Measurements from ENCODE around the gene BCAS1.
A peak's percentile ranks its signal among the peaks of the same experiment; 100 is the strongest.

Gene BCAS1

DNA sequence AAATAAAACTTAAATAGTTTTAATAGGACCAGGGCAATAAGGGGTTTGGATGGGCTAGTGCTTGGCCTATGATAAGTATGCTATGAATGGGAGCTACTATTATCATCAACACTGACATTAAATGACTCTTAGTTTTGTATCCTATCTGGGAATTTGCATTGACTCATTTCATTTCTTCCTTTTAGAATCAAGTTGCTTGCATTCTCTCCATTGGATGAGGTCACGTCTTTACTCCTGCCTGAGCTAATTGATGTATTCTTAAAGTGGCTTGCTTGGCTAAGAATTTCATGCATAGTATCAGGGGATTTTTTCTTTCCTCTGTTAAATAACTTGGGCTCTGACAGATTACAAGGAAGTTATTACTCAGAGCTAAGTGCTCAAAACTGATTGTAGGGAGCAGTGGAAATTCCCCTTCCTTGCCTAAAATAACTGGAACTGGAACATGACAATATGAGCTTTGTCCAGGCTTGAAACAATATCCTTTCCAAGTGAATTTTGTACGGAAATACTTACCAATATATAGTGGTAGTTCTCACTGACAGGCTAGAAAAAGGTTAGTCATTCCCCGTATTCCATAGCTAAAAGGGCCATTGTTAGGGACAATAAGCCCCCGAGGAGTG is 169.9 kb downstream of the BCAS1 start:
- no peak for DNase-seq

DNA sequence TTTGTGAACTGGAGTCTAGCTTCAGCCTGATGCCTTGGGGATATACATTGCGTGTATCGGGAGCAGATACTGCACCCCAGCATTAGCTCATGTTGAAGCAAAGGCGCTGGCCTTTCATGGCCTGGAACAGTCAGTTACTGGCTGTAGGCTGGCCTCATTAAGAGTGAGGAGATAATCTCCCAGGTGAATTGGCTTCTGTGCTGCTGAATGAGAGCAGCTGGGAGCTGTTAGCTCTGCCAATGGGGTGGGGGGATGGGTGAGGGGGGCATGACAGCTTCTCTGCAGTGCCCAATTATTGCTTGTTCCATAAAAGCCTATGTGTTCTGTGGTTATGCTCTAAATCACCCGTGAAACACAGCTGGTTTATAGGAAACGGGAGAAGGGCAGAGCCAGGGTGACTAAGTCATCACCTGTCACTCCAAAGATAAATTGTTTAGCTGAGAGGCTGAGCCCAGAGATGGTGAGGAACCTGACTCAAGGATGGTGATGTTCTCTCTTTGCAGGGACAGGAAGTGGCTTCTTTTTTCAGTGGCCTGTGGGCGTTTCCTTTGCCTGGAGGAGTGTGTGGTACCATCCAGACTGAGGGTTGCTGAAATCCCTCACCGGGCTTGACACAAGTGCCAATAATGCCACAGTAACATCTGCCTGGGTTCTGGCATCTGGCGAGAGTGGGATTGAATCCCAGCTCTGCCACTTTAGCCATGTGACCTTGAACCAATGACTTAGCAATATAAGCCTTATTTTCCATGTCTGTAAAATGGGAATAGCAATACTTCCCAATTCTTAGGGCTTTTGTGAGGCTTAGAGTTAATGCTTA is 170.8 kb downstream of the BCAS1 start:
- peak; percentile 82 for DNase-seq

DNA sequence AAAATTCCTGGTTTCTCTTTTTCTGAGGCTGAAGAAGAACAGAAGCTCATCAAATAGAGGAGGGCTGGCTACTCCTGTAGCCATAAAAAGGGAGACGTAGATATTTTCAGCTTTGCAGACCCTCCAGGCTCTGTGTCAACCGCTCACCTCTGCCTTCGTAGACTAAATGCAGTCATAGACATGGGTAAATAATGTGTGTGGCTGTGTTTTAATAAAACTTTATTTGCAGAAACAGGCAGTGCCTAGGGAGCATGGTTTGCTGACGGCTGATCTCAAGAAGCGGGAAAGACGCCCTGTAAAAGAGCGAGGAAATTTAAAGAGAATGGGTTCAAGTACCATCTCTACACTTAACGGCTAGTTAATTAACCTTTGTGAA is 171.8 kb downstream of the BCAS1 start:
- DNase-seq, result no peak

DNA sequence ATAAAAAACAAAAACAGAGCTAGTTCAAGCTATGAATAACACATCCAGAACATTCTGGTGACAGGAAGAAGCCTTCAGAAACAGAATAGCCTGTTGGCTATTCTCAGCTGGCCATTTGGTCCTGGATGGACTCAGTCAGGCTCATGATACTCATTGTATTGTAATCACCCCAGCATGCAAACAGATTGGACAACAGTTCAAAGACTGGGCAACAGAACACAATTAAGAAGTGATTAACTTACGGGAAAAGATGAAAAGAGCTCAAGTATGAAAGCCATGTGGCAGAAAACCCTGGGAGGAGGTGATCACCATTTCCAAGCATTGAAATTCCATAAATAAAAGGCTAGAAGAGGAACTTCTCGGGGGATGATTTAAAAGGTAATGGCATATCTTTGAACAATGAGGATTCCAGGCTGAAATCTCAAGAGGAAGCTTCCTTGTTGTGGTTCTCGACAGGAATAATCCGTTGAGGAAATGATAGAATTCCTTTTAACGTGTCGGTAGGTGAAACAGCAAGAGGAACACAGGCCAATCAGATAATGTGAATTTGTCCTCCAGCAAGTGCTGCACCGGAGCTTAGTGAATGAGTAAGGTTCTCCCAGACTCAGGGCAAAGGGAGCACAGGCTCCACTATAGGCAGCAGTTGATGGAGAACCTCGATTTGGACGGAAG is 172.4 kb downstream of the BCAS1 start:
- DNase-seq, result no peak

DNA sequence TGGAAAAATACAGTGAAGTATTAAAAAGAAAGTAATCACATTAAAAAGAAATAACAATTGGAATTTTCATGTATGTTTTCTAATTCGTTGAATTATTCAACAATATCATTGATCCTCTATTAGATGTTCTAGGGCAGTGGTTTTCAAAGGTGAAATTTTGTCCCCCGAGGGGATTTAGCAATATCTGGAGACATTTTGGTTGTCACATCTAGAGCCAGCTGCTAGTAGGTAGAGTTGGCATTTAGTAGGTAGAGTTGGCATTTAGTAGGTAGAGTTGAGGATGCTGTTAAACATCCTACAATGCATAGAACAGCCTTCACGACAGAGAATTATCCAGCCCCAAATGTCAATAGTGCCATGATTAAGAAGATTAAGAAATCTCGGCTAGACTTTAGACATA is 173.7 kb downstream of the BCAS1 start:
- DNase-seq, result no peak

DNA sequence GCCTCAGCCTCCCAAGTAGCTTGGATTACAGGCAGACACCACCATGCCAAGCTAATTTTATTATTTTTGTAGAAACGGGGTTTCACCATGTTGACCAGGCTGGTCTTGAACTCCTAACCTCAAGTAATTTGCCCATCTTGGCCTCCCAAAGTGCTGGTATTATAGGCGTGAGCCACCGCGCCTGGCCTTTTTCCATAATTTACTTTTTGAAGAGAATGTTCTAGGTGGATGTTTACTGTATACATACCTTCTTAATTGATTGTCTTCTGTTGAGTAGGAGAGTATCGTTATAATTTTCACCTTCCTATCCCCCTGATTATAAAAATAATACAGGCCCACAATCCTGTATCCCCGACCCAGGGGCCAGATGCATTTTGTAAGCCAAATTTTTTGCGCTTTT is 174.4 kb downstream of the BCAS1 start:
- no peak for DNase-seq

DNA sequence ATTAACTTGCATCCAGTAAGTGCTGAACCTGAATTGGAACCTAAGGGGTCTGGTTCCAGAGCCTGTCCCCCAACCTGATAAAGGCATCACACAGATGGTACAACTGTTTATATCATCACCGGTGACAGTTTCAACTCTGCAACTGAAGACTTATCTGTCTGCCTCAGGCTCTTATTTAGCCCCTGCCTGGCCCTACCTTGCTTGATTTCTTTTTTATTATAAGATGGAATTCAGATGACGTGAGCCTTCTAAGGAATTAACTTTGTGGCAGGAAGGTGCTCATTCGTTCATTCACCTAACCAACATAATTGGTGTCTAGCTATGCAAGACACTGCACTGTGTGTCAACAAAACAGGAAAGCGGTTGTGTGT is 175.0 kb downstream of the BCAS1 start:
- peak; percentile 49 for DNase-seq

DNA sequence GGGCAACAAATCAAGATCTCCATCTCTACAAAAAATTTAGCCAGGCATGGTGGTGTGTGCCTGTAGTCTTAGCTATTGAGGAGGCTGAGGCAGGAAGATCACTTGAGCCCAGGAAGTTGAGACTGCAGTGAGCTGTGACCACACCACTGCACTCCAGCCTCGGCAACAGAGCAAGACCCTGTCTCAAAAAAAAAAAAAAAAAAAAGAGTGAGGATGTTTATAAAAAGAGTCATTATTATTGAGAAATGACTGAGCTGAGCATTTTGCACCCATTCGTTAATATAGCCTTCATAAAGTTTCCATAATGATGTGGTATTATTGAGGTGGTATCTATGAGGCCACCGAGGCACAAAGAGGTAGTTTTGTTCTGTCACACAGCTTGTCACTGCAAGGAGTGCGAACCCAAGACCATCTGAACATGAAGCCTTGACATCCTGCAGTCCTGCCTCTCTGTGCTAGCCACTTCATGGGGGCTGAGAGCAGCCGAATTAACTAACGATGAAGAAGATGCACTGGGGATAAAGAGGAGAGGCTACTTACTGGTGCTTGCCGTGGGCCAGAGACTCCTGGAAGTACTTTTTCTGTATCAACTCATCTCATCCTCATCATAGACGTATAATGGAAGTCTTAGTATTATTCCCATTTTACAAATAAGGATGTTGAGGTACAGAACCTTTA is 175.5 kb downstream of the BCAS1 start:
- DNase-seq, result no peak
